HepG2 (cell line): Measurements from ENCODE around the gene GFRA1. TPM values are rescaled to one million over a fixed set of nuclear protein-coding genes. Genes with fewer than 3 reads are reported as not detected.

ENCODE experiments used
- ATAC-seq: fragments of 200-7000 bp; cut with Tn5 transposase; 3 replicates; pipeline ENCODE4 v1.9.1; 2020; ENCODE audit warnings: mild to moderate bottlenecking, moderate library complexity
- BruUV-seq: library from RNA; stranded (reverse); fragments of 400-500 nt; replicated peaks from 2 replicates; lab custom pipeline; 2021; lab: Mats Ljungman, UMichigan
- CTCF ChIA-PET: fragments of 300-600 bp; formaldehyde crosslinking; extraction: SDS; loops from one replicate; lab custom pipeline; 2021; ENCODE audit warnings: low total read pairs, inconsistent platforms, low intra/inter-chr PET ratio; lab: Yijun Ruan, JAX
- POLR2A ChIA-PET: fragments of 350-600 bp; sonication (Branson Sonifier 250); formaldehyde crosslinking; loops from one replicate; lab custom pipeline; 2020; ENCODE audit warnings: antibody characterized with exemption, inconsistent platforms; lab: Yijun Ruan, JAX
- DNase-seq: peaks from one replicate; pipeline ENCODE4 v3.0.0-alpha.2; 2015; ENCODE audit warnings: low spot score
- FAIRE-seq: peaks from 3 replicates; lab custom pipeline; 2011; peaks lifted over from hg19 to GRCh38; lab: Jason Lieb, UNC
- H2AFZ ChIP-seq: one replicate; pipeline ENCODE4 v1.6.1; 2011; ENCODE audit warnings: low read length, inconsistent platforms
- H3K27ac ChIP-seq: fragments of 300-600 bp; 3 replicates; pipeline ENCODE4 v1.8.0; 2011; ENCODE audit warnings: mixed run types, mild to moderate bottlenecking, mixed read lengths, low read length, inconsistent platforms; ENCODE audit not compliant: insufficient read depth; ENCODE audit errors: extremely low read length
- H3K27me3 ChIP-seq, 2 experiments: fragments of 200-600 bp in 1 of 2; 2 replicates in 1 of 2; 3 replicates in 1 of 2; pipeline versions ENCODE4 v1.6.0 to v1.8.0; 2011; ENCODE audit warnings: low read length in 2 of 2, mild to moderate bottlenecking in 2 of 2, moderate library complexity in 2 of 2, inconsistent platforms in 1 of 2; ENCODE audit not compliant: insufficient read depth in 2 of 2, control insufficient read depth in 1 of 2
- H3K36me3 ChIP-seq, 2 experiments: fragments of 200-600 bp in 1 of 2; replicated peaks in 1 of 2; 2 replicates in 1 of 2; 3 replicates in 1 of 2; pipeline versions ENCODE4 v1.5.1 to v1.8.0; 2011; ENCODE audit warnings: low read length in 2 of 2, inconsistent platforms in 1 of 2; ENCODE audit not compliant: insufficient read depth in 2 of 2, control insufficient read depth in 1 of 2
- H3K4me1 ChIP-seq: 2 replicates; pipeline ENCODE4 v1.5.1; 2012; ENCODE audit warnings: low read length, inconsistent platforms; ENCODE audit not compliant: insufficient read depth
- H3K4me2 ChIP-seq: 2 replicates; pipeline ENCODE4 v1.6.0; 2011; ENCODE audit warnings: low read depth, low read length, inconsistent platforms
- H3K4me3 ChIP-seq, 3 experiments: fragments of 200-600 bp in 1 of 3; sonication (generic), shearing (Covaris generic) in 1 of 3; replicated peaks in 1 of 3; 2 replicates each; pipeline ENCODE4 v1.5.1; 2011 to 2016; ENCODE audit warnings: low read length in 3 of 3, inconsistent platforms in 2 of 3, low read depth in 2 of 3, mild to moderate bottlenecking in 2 of 3, control low read depth in 1 of 3, mixed read lengths in 1 of 3; ENCODE audit not compliant: insufficient read depth in 1 of 3
- H3K79me2 ChIP-seq: one replicate; pipeline ENCODE4 v1.6.1; 2011; ENCODE audit warnings: low read length, inconsistent platforms; ENCODE audit not compliant: insufficient read depth
- H3K9ac ChIP-seq: 2 replicates; pipeline ENCODE4 v1.6.0; 2011; ENCODE audit warnings: mild to moderate bottlenecking, low read depth, low read length, inconsistent platforms; ENCODE audit not compliant: insufficient read depth
- H3K9me3 ChIP-seq: 2 replicates; pipeline ENCODE4 v1.5.1; 2012; ENCODE audit warnings: mild to moderate bottlenecking, low read length
- H4K20me1 ChIP-seq: 2 replicates; pipeline ENCODE4 v1.6.0; 2011; ENCODE audit warnings: inconsistent platforms, mild to moderate bottlenecking, low read length, moderate library complexity; ENCODE audit not compliant: insufficient read depth
- JDP2 ChIP-seq: sonication (generic); formaldehyde crosslinking; IDR thresholded peaks from 2 replicates; pipeline ENCODE4 v1.8.1; 2022; ENCODE audit warnings: missing genetic modification reagents, borderline replicate concordance
- KLF12 ChIP-seq: sonication (generic); formaldehyde crosslinking; IDR thresholded peaks from 2 replicates; pipeline ENCODE4 v1.4.0; 2020; ENCODE audit warnings: missing genetic modification reagents, borderline replicate concordance
- PAX8 ChIP-seq: sonication (generic); formaldehyde crosslinking; IDR thresholded peaks from 2 replicates; pipeline ENCODE4 v1.8.0; 2022; ENCODE audit warnings: mild to moderate bottlenecking, missing genetic modification reagents, borderline replicate concordance
- PBX3 ChIP-seq: sonication (generic); formaldehyde crosslinking; IDR thresholded peaks from 2 replicates; pipeline ENCODE4 v1.8.1; 2023; ENCODE audit warnings: missing genetic modification reagents, inconsistent platforms, borderline replicate concordance
- PTBP1 ChIP-seq: fragments of 200-400 bp; formaldehyde crosslinking; IDR thresholded peaks from 2 replicates; pipeline ENCODE4 v1.6.1; 2018; ENCODE audit warnings: low read length, low read depth; ENCODE audit not compliant: poor library complexity, severe bottlenecking
- RNF2 ChIP-seq: fragments of 450-650 bp; conservative IDR thresholded peaks from 2 replicates; pipeline ENCODE4 v1.6.1; 2016; ENCODE audit warnings: low read depth
- SRF ChIP-seq: IDR thresholded peaks from 2 replicates; pipeline ENCODE4 v1.6.1; 2011; ENCODE audit warnings: mild to moderate bottlenecking, low read depth, low read length, moderate library complexity
- TFAP4 ChIP-seq: sonication (generic); IDR thresholded peaks from 2 replicates; pipeline ENCODE4 v1.6.1; 2016; ENCODE audit warnings: low read depth, borderline replicate concordance
- TIGD3 ChIP-seq: sonication (generic); formaldehyde crosslinking; IDR thresholded peaks from 2 replicates; pipeline ENCODE4 v1.5.1; 2020; ENCODE audit warnings: mild to moderate bottlenecking, missing genetic modification reagents, borderline replicate concordance
- TOE1 ChIP-seq: sonication (generic); formaldehyde crosslinking; IDR thresholded peaks from 2 replicates; pipeline ENCODE4 v1.4.0; 2020; ENCODE audit warnings: mild to moderate bottlenecking, missing genetic modification reagents
- TSC22D2 ChIP-seq: sonication (generic); formaldehyde crosslinking; IDR thresholded peaks from 2 replicates; pipeline ENCODE4 v1.5.1; 2020; ENCODE audit warnings: missing genetic modification reagents, mild to moderate bottlenecking, borderline replicate concordance
- ZNF24 ChIP-seq: fragments of 450-650 bp; IDR thresholded peaks from 2 replicates; pipeline ENCODE4 v1.6.1; 2017; ENCODE audit warnings: antibody characterized with exemption, mild to moderate bottlenecking
- ZNF331 ChIP-seq: sonication (generic); formaldehyde crosslinking; IDR thresholded peaks from 2 replicates; pipeline ENCODE4 v1.4.0; 2020; ENCODE audit warnings: missing genetic modification reagents
- ZNF337 ChIP-seq: sonication (generic); formaldehyde crosslinking; IDR thresholded peaks from 2 replicates; pipeline ENCODE4 v1.5.1; 2020; ENCODE audit warnings: missing genetic modification reagents, low read depth, mild to moderate bottlenecking, borderline replicate concordance
- ZNF451 ChIP-seq: sonication (generic); formaldehyde crosslinking; IDR thresholded peaks from 2 replicates; pipeline ENCODE4 v1.5.0; 2020; ENCODE audit warnings: mild to moderate bottlenecking, missing genetic modification reagents
- ZNF530 ChIP-seq: sonication (generic); formaldehyde crosslinking; IDR thresholded peaks from 2 replicates; pipeline ENCODE4 v1.5.0; 2020; ENCODE audit warnings: low read depth, mild to moderate bottlenecking, missing genetic modification reagents
- WGBS: methylation state at CpG from one replicate; pipeline ENCODE4 v1.1.6; 2017; ENCODE audit warnings: low lambda C conversion rate; 5-methylcytosine and 5-hydroxymethylcytosine counted together
- in situ Hi-C: cut with HindIII; loops from 2 replicates; pipeline ENCODE4 v1.10.0; 2017; ENCODE audit warnings: low pct_unique_long_range_greater_than_20kb; ENCODE audit not compliant: extremely low pct_ligation_motif_present
- intact Hi-C: fragments of 100-400 bp; cut with micrococcal nuclease; formaldehyde crosslinking; loops from one replicate; pipeline ENCODE4 v1.10.0; 2022; ENCODE audit not compliant: unreplicated experiment
- polyA plus RNA-seq, 8 experiments: library from polyadenylated mRNA; depleted of rRNA in 3 of 8; stranded (reverse) in 7 of 8; unstranded in 1 of 8; fragments of >200 nt; fragmentation: Illumina TruSeq in 4 of 8; extraction: Trizol in 4 of 8; gene quantifications; 2 replicates each; pipeline versions ENCODE4 v1.2.1 to v1.2.3, GENCODE V29; 2011 to 2016; ENCODE audit warnings: low read depth in 4 of 8, missing spikeins in 1 of 8, mixed read lengths in 1 of 8; ENCODE audit not compliant: insufficient read depth in 1 of 8
- total RNA-seq, 5 experiments: library from RNA; depleted of rRNA; stranded (reverse); fragments of >200 nt; fragmentation: Illumina TruSeq; extraction: Trizol; gene quantifications; 2 replicates each; pipeline ENCODE4 v1.2.3, GENCODE V29; 2016; ENCODE audit warnings: low read depth in 1 of 5

GFRA1 gene
- total and polyA plus RNA-seq, 2 of the 13 experiments (the other 11 are each of a cell fraction or from before 2014, with no cell fraction given) = not detected

- no TSS peak for BruUV-seq
- no peaks in the 10 kb centered on the region for H4K20me1 ChIP-seq
- H3K4me2 ChIP-seq = no peak overlapping the region
- FAIRE-seq (no peak), ATAC-seq (no peak), DNase-seq (no peak)
- no peak overlapping the region for H3K4me3 ChIP-seq
- no peak for TF ChIP-seq PBX3 (CRISPR knock-in tag)
- TF ChIP-seq ZNF451 (CRISPR knock-in tag) = no peak
- no peak for TF ChIP-seq PTBP1
- TF ChIP-seq TSC22D2 (CRISPR knock-in tag) = no peak
- TF ChIP-seq ZNF331 (CRISPR knock-in tag) = no peak
- no peak for TF ChIP-seq PAX8 (CRISPR knock-in tag)
- TF ChIP-seq ZNF530 (CRISPR knock-in tag) = no peak
- no peak for TF ChIP-seq RNF2
- TF ChIP-seq TFAP4 = no peak
- TF ChIP-seq KLF12 = no peak
- TF ChIP-seq TIGD3 (CRISPR knock-in tag) = no peak
- no peak for TF ChIP-seq ZNF24
- TF ChIP-seq SRF = no peak
- no peak for TF ChIP-seq TOE1 (CRISPR knock-in tag)
- TF ChIP-seq ZNF337 (CRISPR knock-in tag) = no peak
- TF ChIP-seq JDP2 (CRISPR knock-in tag) = no peak
- no peak overlapping the region for H3K27ac ChIP-seq
- H3K79me2 ChIP-seq = no peaks in the 10 kb centered on the region
- H3K9ac ChIP-seq = no peak overlapping the region
- intact Hi-C loops = no loop called here
- no peaks in the 10 kb centered on the region for H3K4me1 ChIP-seq
- in situ Hi-C loops = no loop called here
- 10% methylated on average over 3 of the region's 3 CpGs for whole genome bisulfite sequencing
- peaks cover 0 to 2% of the 10 kb centered on the region in 2 experiments; a peak in 1 of 5 replicates for H3K27me3 ChIP-seq
- no peaks in the 10 kb centered on the region for H3K9me3 ChIP-seq
- H3K36me3 ChIP-seq = no peaks in the 10 kb centered on the region
- ChIA-PET CTCF (no interaction called here), POLR2A (no interaction called here)
- no peak overlapping the region for H2AFZ ChIP-seq
Measured at GRCh38 chr10:116259638-116260037, 13.4 kb downstream of the GFRA1 start.
